Heart left ventricle (tissue), 13 donors: Measurements from ENCODE around the gene GBP1.

Experiments used
- POLR2A ChIP-seq, 2 donors: fragments of 450-650 bp; IDR thresholded peaks; one replicate each; pipeline ENCODE4 v1.6.1; 2017; ENCODE audit warnings: antibody characterized with exemption in 2 of 2, mild to moderate bottlenecking in 2 of 2, moderate library complexity in 2 of 2
- TF ChIP-seq, protein P1 (sequence below), 12 donors: fragments of 200-600 bp; sonication (generic) in 4 of 12; IDR thresholded peaks; one replicate each; pipeline versions ENCODE4 v1.5.0 to v1.8.0; 2018 to 2022; ENCODE audit warnings: antibody characterized with exemption in 12 of 12, mild to moderate bottlenecking in 5 of 12
- donor health status: ischemic (EF 13 %, LVEDD 7.1; RV severe dilation, severe dysfunction).
- donor health status: DM: no; HTN: yes; CAD: no.
- donor health status: DM: no; HTN: no; CAD: no.
- donor health status: ischemic (EF 25% LVEDD 6.9; RV normal size, moderate dysfunction).
- donor health status: ischemic (EF 25% LVEDD 5.7; RV mildly dilated, moderate dysfunction).
- donor health status: ischemic (EF 35%, LVEDD 5.7; RV mildly dilated, moderate dysfunction).
- donor health status: nonischemic (EF 11% LVEDD 7.7; RV severe dilation, severe dysfunction).
- donor health status: DM: yes; HTN: yes; CAD: no.
- donor health status: PGD.
- donor health status: ischemic (EF 29% LVEDD 5.4; RV normal size, mild dysfunction).
- donor health status: nonischemic (EF 23%, LVEDD 6.1; RV moderate dilation, normal function).

DNA sequence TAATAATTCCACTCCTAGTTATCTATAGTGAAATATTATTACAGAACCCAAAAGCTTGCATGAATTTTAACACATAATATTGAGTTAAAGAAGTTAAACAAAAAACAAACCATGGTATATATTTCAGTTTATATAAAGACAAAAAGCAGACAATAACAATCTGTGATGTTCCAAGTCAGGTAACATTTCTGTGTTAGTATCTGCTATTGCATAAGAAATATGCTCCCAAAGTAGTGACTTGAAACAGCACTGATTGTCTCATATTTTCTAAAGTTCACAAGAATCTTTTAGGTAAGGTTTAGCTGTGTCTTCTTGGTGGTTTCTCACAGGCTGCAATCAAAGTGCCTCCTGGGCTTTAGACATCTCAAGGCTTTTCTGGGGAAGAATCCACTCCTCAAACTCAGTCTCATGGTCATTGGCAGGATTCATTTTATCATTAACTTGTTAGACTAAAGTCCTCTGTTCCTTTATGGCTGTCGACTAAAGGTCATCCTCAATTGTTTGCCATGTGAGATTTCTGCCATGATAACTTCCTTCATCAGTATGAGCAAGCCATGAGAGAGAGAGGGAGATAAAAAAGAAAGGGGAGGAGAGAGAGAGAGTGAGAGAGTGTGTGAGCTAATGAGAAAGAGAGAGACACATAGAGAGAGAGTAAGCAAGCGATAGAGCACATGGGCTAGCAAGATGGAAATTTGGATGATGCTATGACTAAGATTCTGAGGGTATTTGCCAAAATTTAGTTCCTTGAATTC is 19.9 kb downstream of the GBP1 start:
- TF ChIP-seq, protein P1, sequence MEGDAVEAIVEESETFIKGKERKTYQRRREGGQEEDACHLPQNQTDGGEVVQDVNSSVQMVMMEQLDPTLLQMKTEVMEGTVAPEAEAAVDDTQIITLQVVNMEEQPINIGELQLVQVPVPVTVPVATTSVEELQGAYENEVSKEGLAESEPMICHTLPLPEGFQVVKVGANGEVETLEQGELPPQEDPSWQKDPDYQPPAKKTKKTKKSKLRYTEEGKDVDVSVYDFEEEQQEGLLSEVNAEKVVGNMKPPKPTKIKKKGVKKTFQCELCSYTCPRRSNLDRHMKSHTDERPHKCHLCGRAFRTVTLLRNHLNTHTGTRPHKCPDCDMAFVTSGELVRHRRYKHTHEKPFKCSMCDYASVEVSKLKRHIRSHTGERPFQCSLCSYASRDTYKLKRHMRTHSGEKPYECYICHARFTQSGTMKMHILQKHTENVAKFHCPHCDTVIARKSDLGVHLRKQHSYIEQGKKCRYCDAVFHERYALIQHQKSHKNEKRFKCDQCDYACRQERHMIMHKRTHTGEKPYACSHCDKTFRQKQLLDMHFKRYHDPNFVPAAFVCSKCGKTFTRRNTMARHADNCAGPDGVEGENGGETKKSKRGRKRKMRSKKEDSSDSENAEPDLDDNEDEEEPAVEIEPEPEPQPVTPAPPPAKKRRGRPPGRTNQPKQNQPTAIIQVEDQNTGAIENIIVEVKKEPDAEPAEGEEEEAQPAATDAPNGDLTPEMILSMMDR (IDR thresholded peaks at IDR 0.05): no peak
- no peak for TF ChIP-seq POLR2A (IDR thresholded peaks at IDR 0.05)
